ENCODE results near the gene CCNJL.

DNA sequence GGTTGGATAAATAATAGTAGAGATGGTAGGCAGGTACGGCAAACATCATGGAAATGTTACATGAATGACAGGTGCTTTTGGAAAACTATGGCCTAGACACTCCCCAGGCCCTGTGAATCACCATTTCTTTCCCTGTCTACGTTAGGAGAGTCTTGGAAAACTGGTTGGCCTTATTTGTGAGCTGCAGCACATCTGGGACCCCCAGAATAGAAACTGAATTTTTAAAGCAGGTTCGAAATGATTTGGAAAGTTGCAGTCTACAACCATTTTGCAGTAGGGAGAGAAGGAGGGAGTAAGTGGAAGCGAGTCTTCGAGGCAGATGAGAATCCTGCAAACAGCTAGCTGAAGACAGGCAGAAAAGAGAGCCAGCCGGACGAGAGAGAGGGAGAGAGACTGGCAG lies 45.0 kb upstream of the CCNJL start:
- TF ChIP-seq EP300 (IDR thresholded peaks at IDR 0.05; ENCODE audit: borderline replicate concordance in 1 of 2, low read depth in 2 of 2, low read length in 2 of 2) (no peak), POLR2A (IDR thresholded peaks at IDR 0.05; ENCODE audit: control extremely low read depth in 1 of 2, low read depth in 2 of 2, low read length in 2 of 2) (no peak), GTF2F1 (IDR thresholded peaks at IDR 0.05; ENCODE audit: borderline replicate concordance, low read depth, low read length) (no peak), RXRA (IDR thresholded peaks at IDR 0.05; ENCODE audit: insufficient read depth, low read depth, low read length) (no peak), TCF12 (IDR thresholded peaks at IDR 0.05; ENCODE audit: low read depth, low read length) (no peak), PHF8 (conservative IDR thresholded peaks at IDR 0.05; ENCODE audit: low read depth, low read length) (no peak), TBP (IDR thresholded peaks at IDR 0.05; ENCODE audit: low read depth, low read length) (no peak), JUN (IDR thresholded peaks at IDR 0.05; ENCODE audit: low read depth, low read length) (no peak), POLR2AphosphoS5 (IDR thresholded peaks at IDR 0.05; ENCODE audit: low read depth, low read length) (no peak), CHD1 (IDR thresholded peaks at IDR 0.05; ENCODE audit: low read depth, low read length) (no peak)
- TF ChIP-seq, protein P1, sequence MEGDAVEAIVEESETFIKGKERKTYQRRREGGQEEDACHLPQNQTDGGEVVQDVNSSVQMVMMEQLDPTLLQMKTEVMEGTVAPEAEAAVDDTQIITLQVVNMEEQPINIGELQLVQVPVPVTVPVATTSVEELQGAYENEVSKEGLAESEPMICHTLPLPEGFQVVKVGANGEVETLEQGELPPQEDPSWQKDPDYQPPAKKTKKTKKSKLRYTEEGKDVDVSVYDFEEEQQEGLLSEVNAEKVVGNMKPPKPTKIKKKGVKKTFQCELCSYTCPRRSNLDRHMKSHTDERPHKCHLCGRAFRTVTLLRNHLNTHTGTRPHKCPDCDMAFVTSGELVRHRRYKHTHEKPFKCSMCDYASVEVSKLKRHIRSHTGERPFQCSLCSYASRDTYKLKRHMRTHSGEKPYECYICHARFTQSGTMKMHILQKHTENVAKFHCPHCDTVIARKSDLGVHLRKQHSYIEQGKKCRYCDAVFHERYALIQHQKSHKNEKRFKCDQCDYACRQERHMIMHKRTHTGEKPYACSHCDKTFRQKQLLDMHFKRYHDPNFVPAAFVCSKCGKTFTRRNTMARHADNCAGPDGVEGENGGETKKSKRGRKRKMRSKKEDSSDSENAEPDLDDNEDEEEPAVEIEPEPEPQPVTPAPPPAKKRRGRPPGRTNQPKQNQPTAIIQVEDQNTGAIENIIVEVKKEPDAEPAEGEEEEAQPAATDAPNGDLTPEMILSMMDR (IDR thresholded peaks at IDR 0.05; ENCODE audit: control extremely low read depth in 1 of 3, insufficient read depth in 1 of 3, low read depth in 1 of 3, low read length in 3 of 3) = no peak

Data from H1 (cell line).